OCI-LY1 (cell line): Measurements from ENCODE around the gene CLEC11A.
"Not testable (repeated sequence)": the region's sequence is repeated elsewhere in the genome, so short reads cannot be mapped to it uniquely, and the experiment has no call there.

Source experiments
- H2AFZ ChIP-seq: fragments of 200-600 bp; sonication (generic), shearing (Covaris generic); 2 replicates; pipeline ENCODE4 v1.6.0; 2014; ENCODE audit warnings: antibody characterized with exemption, mild to moderate bottlenecking, low read length
- H3F3A ChIP-seq: fragments of 200-600 bp; sonication (generic), shearing (Covaris generic); 2 replicates; pipeline ENCODE4 v1.6.0; 2014; ENCODE audit warnings: mild to moderate bottlenecking, antibody characterized with exemption, low read length, moderate library complexity; ENCODE audit not compliant: insufficient read depth
- H3K27ac ChIP-seq: fragments of 200-600 bp; sonication (generic); 2 replicates; pipeline ENCODE4 v1.5.1; 2014; ENCODE audit warnings: low read length, mixed run types, mild to moderate bottlenecking, low read depth; ENCODE audit not compliant: poor library complexity, severe bottlenecking
- H3K27me3 ChIP-seq: fragments of 200-600 bp; sonication (generic); 2 replicates; pipeline ENCODE4 v1.6.0; 2014; ENCODE audit warnings: antibody characterized with exemption, mild to moderate bottlenecking, low read length, moderate library complexity; ENCODE audit not compliant: insufficient read depth
- H3K36me3 ChIP-seq: fragments of 200-600 bp; sonication (generic); 2 replicates; pipeline ENCODE4 v1.6.1; 2014; ENCODE audit warnings: mild to moderate bottlenecking, antibody characterized with exemption, low read length, moderate library complexity, mixed read lengths; ENCODE audit not compliant: insufficient read depth
- H3K4me1 ChIP-seq: fragments of 200-600 bp; sonication (generic); 2 replicates; pipeline ENCODE4 v1.5.1; 2014; ENCODE audit warnings: mild to moderate bottlenecking, low read length, moderate library complexity; ENCODE audit not compliant: insufficient read depth, severe bottlenecking
- H3K4me2 ChIP-seq: fragments of 200-600 bp; sonication (generic), shearing (Covaris generic); 2 replicates; pipeline ENCODE4 v1.6.1; 2014; ENCODE audit warnings: low read length
- H3K4me3 ChIP-seq: fragments of 200-600 bp; sonication (generic); 2 replicates; pipeline ENCODE4 v1.5.1; 2014; ENCODE audit warnings: low read length, low read depth, mild to moderate bottlenecking, mixed read lengths; ENCODE audit not compliant: poor library complexity, severe bottlenecking
- H3K79me2 ChIP-seq: fragments of 200-600 bp; shearing (Covaris generic); 2 replicates; pipeline ENCODE4 v1.6.1; 2016; ENCODE audit warnings: mixed run types, low read length, mixed read lengths; ENCODE audit not compliant: insufficient read depth
- H3K9ac ChIP-seq: fragments of 200-600 bp; sonication (generic), shearing (Covaris generic); 2 replicates; pipeline ENCODE4 v1.6.1; 2014; ENCODE audit warnings: mild to moderate bottlenecking, low read length, mixed read lengths
- H3K9me2 ChIP-seq: fragments of 200-600 bp; sonication (generic), shearing (Covaris generic); 2 replicates; pipeline ENCODE4 v1.6.1; 2014; ENCODE audit warnings: low read depth, mild to moderate bottlenecking, low read length, mixed read lengths
- H3K9me3 ChIP-seq: fragments of 200-600 bp; shearing (Covaris generic); 2 replicates; pipeline ENCODE4 v1.6.1; 2014; ENCODE audit warnings: low read length, mixed read lengths
- H4K20me1 ChIP-seq: fragments of 200-600 bp; sonication (generic), shearing (Covaris generic); 2 replicates; pipeline ENCODE4 v1.6.0; 2016; ENCODE audit warnings: mild to moderate bottlenecking, low read length; ENCODE audit not compliant: insufficient read depth
- CTCF ChIP-seq: fragments of 200-600 bp; sonication (generic), shearing (Covaris generic); IDR thresholded peaks from 2 replicates; pipeline ENCODE4 v1.5.1; 2017; ENCODE audit warnings: mild to moderate bottlenecking, antibody characterized with exemption, low read length, moderate library complexity, mixed read lengths
- EZH2 ChIP-seq: fragments of 200-600 bp; sonication (generic), shearing (Covaris generic); IDR thresholded peaks from 2 replicates; pipeline ENCODE4 v1.8.0; 2017; ENCODE audit warnings: borderline replicate concordance, mixed run types, mild to moderate bottlenecking, antibody characterized with exemption, low read length, moderate library complexity, mixed read lengths

Gene CLEC11A

GRCh38 chr19:50763521-50763920, 40.4 kb downstream of the CLEC11A start:
- not testable (repeated sequence) for H3K27ac ChIP-seq, H3K4me3 ChIP-seq, H3K27me3 ChIP-seq, H3K9ac ChIP-seq, H2AFZ ChIP-seq, H3K9me3 ChIP-seq, H3K36me3 ChIP-seq, H3K9me2 ChIP-seq, H3F3A ChIP-seq, H3K79me2 ChIP-seq, H3K4me1 ChIP-seq, H3K4me2 ChIP-seq, H4K20me1 ChIP-seq

DNA sequence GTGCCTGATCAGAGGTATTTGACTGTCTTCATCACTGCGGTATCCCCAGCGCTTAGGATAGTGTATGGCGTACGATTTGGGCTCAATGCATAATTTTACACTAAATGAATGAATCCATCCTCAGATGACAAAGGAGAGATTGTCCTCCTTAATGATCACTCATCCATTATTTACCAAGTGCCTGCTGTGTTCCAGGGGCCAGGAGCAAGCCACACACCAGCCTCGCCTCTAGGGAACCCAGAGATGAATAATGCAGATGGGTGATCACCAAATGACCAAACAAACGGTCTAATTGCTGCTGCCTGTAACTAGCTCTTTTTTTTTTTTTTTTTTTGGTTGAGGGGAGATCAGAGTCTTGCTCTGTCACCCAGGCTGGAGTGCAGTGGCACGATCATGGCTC, 41.2 kb downstream of the CLEC11A start:
- no peak overlapping the region for H3K4me3 ChIP-seq
- H3K9me3 ChIP-seq: no peaks in the 10 kb centered on the region
- no peak overlapping the region for H3K27ac ChIP-seq
- no peaks in the 10 kb centered on the region for H3K27me3 ChIP-seq
- no peaks in the 10 kb centered on the region for H4K20me1 ChIP-seq
- no peaks in the 10 kb centered on the region for H3K36me3 ChIP-seq
- H3F3A ChIP-seq: no peaks in the 10 kb centered on the region
- H3K79me2 ChIP-seq: no peaks in the 10 kb centered on the region
- no peak for TF ChIP-seq EZH2
- no peak for TF ChIP-seq CTCF
- no peaks in the 10 kb centered on the region for H3K9me2 ChIP-seq
- no peaks in the 10 kb centered on the region for H3K4me1 ChIP-seq
- H2AFZ ChIP-seq: no peak overlapping the region
- H3K9ac ChIP-seq: no peak overlapping the region
- no peak overlapping the region for H3K4me2 ChIP-seq

GRCh38 chr19:50766746-50767145, 43.6 kb downstream of the CLEC11A start:
- H2AFZ ChIP-seq, H3K27me3 ChIP-seq, H3K27ac ChIP-seq, H3K9me2 ChIP-seq, H3K79me2 ChIP-seq, H3K4me1 ChIP-seq, H4K20me1 ChIP-seq, H3K36me3 ChIP-seq, H3F3A ChIP-seq, H3K4me2 ChIP-seq, H3K4me3 ChIP-seq, H3K9me3 ChIP-seq, H3K9ac ChIP-seq: not testable (repeated sequence)

DNA sequence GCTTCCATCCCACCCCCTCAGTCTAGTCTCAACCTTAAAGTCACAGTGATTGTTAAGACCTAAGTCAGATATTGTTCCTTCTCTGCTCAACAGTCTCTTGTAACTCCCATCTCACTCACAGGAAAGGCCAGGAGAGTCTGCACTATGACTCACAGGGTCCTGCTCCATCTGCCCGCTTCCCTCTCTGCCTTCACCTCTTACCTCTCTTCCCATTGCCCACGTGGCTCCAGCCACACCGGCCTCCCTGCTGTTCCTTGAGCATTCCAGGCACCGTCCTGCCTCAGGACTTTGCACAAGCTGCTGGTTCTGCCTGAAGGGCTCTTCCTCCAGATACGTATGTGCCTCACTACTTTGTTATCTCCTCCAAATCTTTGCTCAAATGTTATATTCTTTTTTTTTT, 44.1 kb downstream of the CLEC11A start:
- not testable (repeated sequence) for H3K79me2 ChIP-seq, H3K36me3 ChIP-seq, H2AFZ ChIP-seq, H3K27ac ChIP-seq, H3K4me2 ChIP-seq, H3K9me3 ChIP-seq, H3K9ac ChIP-seq, H3F3A ChIP-seq, H3K4me3 ChIP-seq, H3K9me2 ChIP-seq, H4K20me1 ChIP-seq, H3K27me3 ChIP-seq, H3K4me1 ChIP-seq

DNA sequence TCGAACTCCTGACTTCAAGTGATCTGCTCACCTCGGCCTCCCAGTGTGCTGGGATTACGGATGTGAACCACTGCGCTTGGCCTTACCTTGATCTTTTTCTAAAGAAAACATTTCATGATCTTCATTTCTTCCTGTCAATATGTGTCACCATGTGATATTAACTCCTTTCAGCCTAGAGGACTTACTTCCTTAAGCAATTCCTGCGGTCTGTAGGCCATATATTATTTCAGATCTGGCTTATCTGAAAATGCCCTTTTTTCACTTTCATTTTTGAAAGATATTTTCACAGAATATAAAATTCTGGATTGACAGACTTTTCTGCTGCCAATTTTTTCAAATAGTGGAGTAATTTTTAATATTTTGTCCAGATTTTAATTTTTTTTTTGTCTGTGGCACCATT, 45.1 kb downstream of the CLEC11A start:
- no peaks in the 10 kb centered on the region for H3K27me3 ChIP-seq
- H3K4me1 ChIP-seq: no peaks in the 10 kb centered on the region
- H3K79me2 ChIP-seq: no peaks in the 10 kb centered on the region
- H3K4me3 ChIP-seq: no peak overlapping the region
- H2AFZ ChIP-seq: no peak overlapping the region
- no peaks in the 10 kb centered on the region for H3F3A ChIP-seq
- no peaks in the 10 kb centered on the region for H3K9me3 ChIP-seq
- H3K27ac ChIP-seq: no peak overlapping the region
- H3K36me3 ChIP-seq: no peaks in the 10 kb centered on the region; the same call in 1 of the 2 replicates
- no peaks in the 10 kb centered on the region for H4K20me1 ChIP-seq
- H3K4me2 ChIP-seq: no peak overlapping the region
- no peaks in the 10 kb centered on the region for H3K9me2 ChIP-seq
- TF ChIP-seq CTCF: no peak
- no peak for TF ChIP-seq EZH2
- no peak overlapping the region for H3K9ac ChIP-seq

- H3K36me3 ChIP-seq, H3K27me3 ChIP-seq, H2AFZ ChIP-seq, H3K27ac ChIP-seq, H3K4me1 ChIP-seq, H3K4me2 ChIP-seq, H3K9ac ChIP-seq, H3F3A ChIP-seq, H3K4me3 ChIP-seq, H4K20me1 ChIP-seq, H3K9me2 ChIP-seq, H3K9me3 ChIP-seq, H3K79me2 ChIP-seq: not testable (repeated sequence)
Observed at GRCh38 chr19:50770164-50770563, 47.0 kb downstream of the CLEC11A start, which contains the start of gene GPR32. Gene GPR32 (plus strand): TSS chr19:50770464. CDS start chr19:50770601, 137 bp downstream.
